ENCODE results near the gene ST6GALNAC3. TPM values are rescaled to one million over a fixed set of nuclear protein-coding genes. Genes with fewer than 3 reads are reported as not detected.
A peak's percentile ranks its signal among the peaks of the same experiment; 100 is the strongest.

The ST6GALNAC3 gene
- total RNA-seq, 1 donor from 2014 or later, result 23.6 TPM

DNA sequence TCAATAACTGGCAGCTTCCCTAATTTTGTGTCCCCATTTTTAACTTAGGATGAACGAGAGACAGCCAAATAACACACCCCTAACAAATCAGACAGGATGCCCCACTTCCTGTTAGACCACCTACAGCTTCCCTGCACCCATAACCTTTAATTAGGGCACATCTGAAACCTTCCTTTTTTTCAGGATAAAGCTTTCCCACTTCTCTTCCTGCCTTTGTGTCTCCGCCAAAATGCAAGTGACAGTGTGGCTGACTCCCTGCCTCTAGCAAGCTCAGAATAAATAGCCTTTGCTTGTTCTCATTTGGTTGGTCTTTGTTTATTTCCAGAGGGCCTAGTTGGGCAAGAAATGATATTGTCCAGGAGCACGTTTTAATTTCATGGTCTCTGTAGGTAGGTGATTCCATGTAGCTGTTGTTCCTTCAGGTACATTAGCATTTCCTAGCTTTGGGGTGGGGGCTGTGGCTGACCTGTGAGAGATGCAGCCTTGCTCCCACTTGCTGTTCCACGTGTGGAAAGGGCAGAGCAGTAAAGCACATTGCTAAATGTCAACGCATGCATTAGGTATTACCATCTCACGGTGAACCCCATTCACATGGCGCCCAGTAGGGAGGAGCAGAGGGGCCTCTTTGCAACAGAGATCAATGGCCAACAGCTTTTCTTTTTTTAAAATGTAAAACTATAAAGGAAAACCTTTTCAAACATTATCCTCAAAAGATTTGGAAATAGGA lies 154.9 kb downstream of the ST6GALNAC3 start:
- Histone ChIP-seq H2AFZ (replicated peaks) (no peak overlapping the region), H3F3A (ENCODE audit: low read depth) (peaks cover 16% of the 10 kb centered on the region), H4K20me1 (ENCODE audit: low read depth) (no peaks in the 10 kb centered on the region), H3K4me2 (peak overlapping the region; percentile 31), H3K4me3 (no peak overlapping the region), H3K79me2 (ENCODE audit: low read depth) (peaks cover 4% of the 10 kb centered on the region), H3K4me1 (peaks cover 41% of the 10 kb centered on the region), H3K27me3 (no peaks in the 10 kb centered on the region), H3K27ac (peak overlapping the region; percentile 69), H3K9me3 (ENCODE audit: low read depth) (no peaks in the 10 kb centered on the region), H3K36me3 (no peaks in the 10 kb centered on the region), H3K9ac (no peak overlapping the region)
- peaks cover 2% of the 10 kb centered on the region for H3K36me3 Mint-ChIP-seq
- H3K27ac Mint-ChIP-seq, result peak overlapping the region; percentile 16
- peaks cover 2% of the 10 kb centered on the region for H3K27me3 Mint-ChIP-seq (ENCODE audit: insufficient read depth, low read depth)
- no peak overlapping the region for H3K4me3 Mint-ChIP-seq
- DNase-seq (ENCODE audit: low spot score), result no peak
- no peaks in the 10 kb centered on the region for H3K9me3 Mint-ChIP-seq
- peaks cover 32% of the 10 kb centered on the region for H3K4me1 Mint-ChIP-seq
- TF ChIP-seq EZH2phosphoT487 (IDR thresholded peaks at IDR 0.05) (no peak), EZH2 (IDR thresholded peaks at IDR 0.05) (no peak)
- TF ChIP-seq, protein P1, sequence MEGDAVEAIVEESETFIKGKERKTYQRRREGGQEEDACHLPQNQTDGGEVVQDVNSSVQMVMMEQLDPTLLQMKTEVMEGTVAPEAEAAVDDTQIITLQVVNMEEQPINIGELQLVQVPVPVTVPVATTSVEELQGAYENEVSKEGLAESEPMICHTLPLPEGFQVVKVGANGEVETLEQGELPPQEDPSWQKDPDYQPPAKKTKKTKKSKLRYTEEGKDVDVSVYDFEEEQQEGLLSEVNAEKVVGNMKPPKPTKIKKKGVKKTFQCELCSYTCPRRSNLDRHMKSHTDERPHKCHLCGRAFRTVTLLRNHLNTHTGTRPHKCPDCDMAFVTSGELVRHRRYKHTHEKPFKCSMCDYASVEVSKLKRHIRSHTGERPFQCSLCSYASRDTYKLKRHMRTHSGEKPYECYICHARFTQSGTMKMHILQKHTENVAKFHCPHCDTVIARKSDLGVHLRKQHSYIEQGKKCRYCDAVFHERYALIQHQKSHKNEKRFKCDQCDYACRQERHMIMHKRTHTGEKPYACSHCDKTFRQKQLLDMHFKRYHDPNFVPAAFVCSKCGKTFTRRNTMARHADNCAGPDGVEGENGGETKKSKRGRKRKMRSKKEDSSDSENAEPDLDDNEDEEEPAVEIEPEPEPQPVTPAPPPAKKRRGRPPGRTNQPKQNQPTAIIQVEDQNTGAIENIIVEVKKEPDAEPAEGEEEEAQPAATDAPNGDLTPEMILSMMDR (IDR thresholded peaks at IDR 0.05), result no peak

DNA sequence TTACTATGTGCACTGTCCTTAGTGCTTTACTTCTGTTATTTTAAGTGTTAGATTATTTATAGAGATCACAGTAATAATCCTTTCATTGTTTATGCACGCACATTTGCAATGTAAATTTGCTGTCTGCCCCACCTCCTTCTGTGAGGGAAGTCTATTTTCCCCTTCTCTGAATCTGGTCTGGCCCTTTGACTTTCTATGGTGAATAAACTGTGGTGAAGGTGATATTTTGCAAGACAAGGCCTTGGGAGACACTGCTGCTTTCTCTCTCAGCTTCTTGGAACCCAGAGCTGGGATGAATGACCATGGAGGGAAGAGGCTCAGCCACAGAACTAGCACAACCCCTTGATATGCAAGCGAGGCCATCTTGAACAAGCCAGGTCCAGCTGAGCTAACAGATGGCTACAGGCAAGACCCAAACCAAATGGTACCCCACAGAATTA lies 156.3 kb downstream of the ST6GALNAC3 start:
- Histone ChIP-seq H3K4me1 (peaks cover 37% of the 10 kb centered on the region), H3K9me3 (ENCODE audit: low read depth) (no peaks in the 10 kb centered on the region), H3K36me3 (no peaks in the 10 kb centered on the region), H3K27me3 (no peaks in the 10 kb centered on the region), H2AFZ (replicated peaks) (no peak overlapping the region), H3K79me2 (ENCODE audit: low read depth) (no peaks in the 10 kb centered on the region), H3K4me2 (no peak overlapping the region), H3F3A (ENCODE audit: low read depth) (peaks cover 16% of the 10 kb centered on the region), H4K20me1 (ENCODE audit: low read depth) (no peaks in the 10 kb centered on the region), H3K9ac (no peak overlapping the region), H3K4me3 (no peak overlapping the region), H3K27ac (no peak overlapping the region)
- TF ChIP-seq EZH2phosphoT487 (IDR thresholded peaks at IDR 0.05) (no peak), EZH2 (IDR thresholded peaks at IDR 0.05) (no peak)
- TF ChIP-seq, protein P1 (IDR thresholded peaks at IDR 0.05), result no peak
- H3K9me3 Mint-ChIP-seq, result no peaks in the 10 kb centered on the region
- DNase-seq (ENCODE audit: low spot score), result no peak
- no peak overlapping the region for H3K27ac Mint-ChIP-seq
- H3K36me3 Mint-ChIP-seq, result peaks cover 2% of the 10 kb centered on the region
- no peak overlapping the region for H3K4me3 Mint-ChIP-seq
- peaks cover 28% of the 10 kb centered on the region for H3K4me1 Mint-ChIP-seq
- peaks cover 2% of the 10 kb centered on the region for H3K27me3 Mint-ChIP-seq (ENCODE audit: insufficient read depth, low read depth)

DNA sequence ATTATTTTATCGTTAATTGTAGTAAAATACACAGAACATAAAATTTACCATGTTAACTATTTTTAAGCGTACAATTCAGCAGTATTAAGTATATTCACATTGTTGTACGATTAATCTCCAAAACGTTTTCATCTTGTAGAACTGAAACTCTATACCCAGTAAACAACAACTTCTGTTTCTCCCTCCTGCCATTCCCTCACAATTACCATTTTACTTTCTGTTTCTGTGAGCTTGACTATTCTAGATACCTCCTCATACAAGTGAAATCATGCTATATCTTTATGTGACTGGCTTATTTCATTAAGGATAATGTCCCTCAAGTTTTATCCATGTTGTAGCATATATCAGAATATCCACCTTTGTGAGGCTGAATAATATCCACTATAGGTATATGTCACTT lies 156.8 kb downstream of the ST6GALNAC3 start:
- Mint-ChIP-seq H3K36me3 (peaks cover 2% of the 10 kb centered on the region), H3K4me1 (peaks cover 28% of the 10 kb centered on the region), H3K9me3 (no peaks in the 10 kb centered on the region), H3K27me3 (ENCODE audit: insufficient read depth, low read depth) (peaks cover 2% of the 10 kb centered on the region), H3K4me3 (no peak overlapping the region), H3K27ac (no peak overlapping the region)
- Histone ChIP-seq H3K9me3 (ENCODE audit: low read depth) (no peaks in the 10 kb centered on the region), H3K27ac (no peak overlapping the region), H3K4me1 (peaks cover 37% of the 10 kb centered on the region), H3K4me2 (no peak overlapping the region), H3K27me3 (no peaks in the 10 kb centered on the region), H4K20me1 (ENCODE audit: low read depth) (no peaks in the 10 kb centered on the region), H3K4me3 (no peak overlapping the region), H3K9ac (no peak overlapping the region), H3F3A (ENCODE audit: low read depth) (peaks cover 16% of the 10 kb centered on the region), H3K36me3 (no peaks in the 10 kb centered on the region), H2AFZ (replicated peaks) (no peak overlapping the region), H3K79me2 (ENCODE audit: low read depth) (no peaks in the 10 kb centered on the region)
- no peak for DNase-seq (ENCODE audit: low spot score)
- TF ChIP-seq, protein P1 (IDR thresholded peaks at IDR 0.05), result no peak
- TF ChIP-seq EZH2phosphoT487 (IDR thresholded peaks at IDR 0.05), result no peak
- TF ChIP-seq EZH2 (IDR thresholded peaks at IDR 0.05), result no peak
